ENCODE data around the gene ZG16B.

DNA sequence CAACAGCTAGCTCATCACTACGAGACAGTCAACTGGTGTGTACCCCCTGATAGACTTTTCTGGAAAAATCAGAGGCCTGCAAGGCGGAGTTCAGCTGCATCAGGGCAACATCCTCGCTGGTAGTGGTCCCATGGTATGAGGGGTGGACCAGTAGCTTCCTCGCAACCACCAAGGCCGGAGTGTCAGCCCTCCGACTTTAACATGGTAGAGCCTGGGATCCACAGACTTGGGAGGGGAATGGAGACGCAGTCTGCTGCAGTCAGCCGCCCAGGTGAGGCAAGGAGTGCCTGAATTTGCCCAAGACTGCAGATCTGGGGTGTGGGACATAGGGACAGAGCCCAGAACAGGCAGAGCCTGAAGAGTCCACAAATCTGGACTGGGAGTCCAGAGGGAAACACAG lies 13.4 kb downstream of the ZG16B start:
- TF ChIP-seq CTCF (conservative IDR thresholded peaks at IDR 0.05; ENCODE audit: low read depth, low read length) (no peak), EZH2 (IDR thresholded peaks at IDR 0.05; ENCODE audit: borderline replicate concordance, low read depth, low read length, poor library complexity, severe bottlenecking) (no peak)
